ENCODE measurements around the gene NT5M. TPM values are rescaled to one million over a fixed set of nuclear protein-coding genes. Genes with fewer than 3 reads are reported as not detected.

Gene NT5M
- total and polyA plus RNA-seq, 11 donors: 4.1 to 15.1 (median 7.6) TPM

GRCh38 chr17:17313350-17313991, 10.3 kb downstream of the NT5M start:
- TF ChIP-seq, protein P1, sequence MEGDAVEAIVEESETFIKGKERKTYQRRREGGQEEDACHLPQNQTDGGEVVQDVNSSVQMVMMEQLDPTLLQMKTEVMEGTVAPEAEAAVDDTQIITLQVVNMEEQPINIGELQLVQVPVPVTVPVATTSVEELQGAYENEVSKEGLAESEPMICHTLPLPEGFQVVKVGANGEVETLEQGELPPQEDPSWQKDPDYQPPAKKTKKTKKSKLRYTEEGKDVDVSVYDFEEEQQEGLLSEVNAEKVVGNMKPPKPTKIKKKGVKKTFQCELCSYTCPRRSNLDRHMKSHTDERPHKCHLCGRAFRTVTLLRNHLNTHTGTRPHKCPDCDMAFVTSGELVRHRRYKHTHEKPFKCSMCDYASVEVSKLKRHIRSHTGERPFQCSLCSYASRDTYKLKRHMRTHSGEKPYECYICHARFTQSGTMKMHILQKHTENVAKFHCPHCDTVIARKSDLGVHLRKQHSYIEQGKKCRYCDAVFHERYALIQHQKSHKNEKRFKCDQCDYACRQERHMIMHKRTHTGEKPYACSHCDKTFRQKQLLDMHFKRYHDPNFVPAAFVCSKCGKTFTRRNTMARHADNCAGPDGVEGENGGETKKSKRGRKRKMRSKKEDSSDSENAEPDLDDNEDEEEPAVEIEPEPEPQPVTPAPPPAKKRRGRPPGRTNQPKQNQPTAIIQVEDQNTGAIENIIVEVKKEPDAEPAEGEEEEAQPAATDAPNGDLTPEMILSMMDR (IDR thresholded peaks at IDR 0.05): peak; percentile 29 to 58 (median 45)
- TF ChIP-seq POLR2A (IDR thresholded peaks at IDR 0.05): no peak
- intact Hi-C loops (cut with DNase I): loop anchor here in 6 of 10 donors (5.0 to 10.0 kb wide), 3 partner anchors 169 to 311 kb away; no protein-coding TSS in a partner anchor
- ATAC-seq (peak in 3 of 4 donors; percentile 57 to 71 (median 66)), DNase-seq (peak in 2 of 5 donors; percentile 43)
- no peak overlapping the region for H3K27ac ChIP-seq
- 57 to 64% (median 60%) methylated on average over 12 of the region's 12 CpGs for WGBS, 4 donors
- peaks cover 0 to 6% (median 0%) of the 10 kb centered on the region in 9 donors for H3K36me3 ChIP-seq
- H3K4me1 ChIP-seq: no peaks in the 10 kb centered on the region
- peaks cover 0 to 4% (median 0%) of the 10 kb centered on the region in 12 donors for H3K9me3 ChIP-seq
- no peaks in the 10 kb centered on the region for H3K27me3 ChIP-seq
- H3K4me3 ChIP-seq: no peak overlapping the region

- Histone ChIP-seq H3K27me3 (no peaks in the 10 kb centered on the region), H3K4me3 (no peak overlapping the region), H3K9me3 (peaks cover 0 to 4% (median 0%) of the 10 kb centered on the region in 12 donors), H3K4me1 (no peaks in the 10 kb centered on the region), H3K36me3 (peaks cover 0 to 4% (median 0%) of the 10 kb centered on the region in 9 donors), H3K27ac (no peak overlapping the region)
- TF ChIP-seq, protein P1 (IDR thresholded peaks at IDR 0.05): no peak
- TF ChIP-seq POLR2A (IDR thresholded peaks at IDR 0.05): no peak
- ATAC-seq: no peak
- no peak for DNase-seq
- 68 to 75% (median 73%) methylated on average over 5 of the region's 5 CpGs for WGBS, 4 donors
- intact Hi-C loops (cut with DNase I): loop anchor here in 7 of 10 donors (2.0 to 10.0 kb wide), 4 partner anchors 170 to 314 kb away; no protein-coding TSS in a partner anchor
Observed at GRCh38 chr17:17314501-17315071, 11.4 kb downstream of the NT5M start.

DNA sequence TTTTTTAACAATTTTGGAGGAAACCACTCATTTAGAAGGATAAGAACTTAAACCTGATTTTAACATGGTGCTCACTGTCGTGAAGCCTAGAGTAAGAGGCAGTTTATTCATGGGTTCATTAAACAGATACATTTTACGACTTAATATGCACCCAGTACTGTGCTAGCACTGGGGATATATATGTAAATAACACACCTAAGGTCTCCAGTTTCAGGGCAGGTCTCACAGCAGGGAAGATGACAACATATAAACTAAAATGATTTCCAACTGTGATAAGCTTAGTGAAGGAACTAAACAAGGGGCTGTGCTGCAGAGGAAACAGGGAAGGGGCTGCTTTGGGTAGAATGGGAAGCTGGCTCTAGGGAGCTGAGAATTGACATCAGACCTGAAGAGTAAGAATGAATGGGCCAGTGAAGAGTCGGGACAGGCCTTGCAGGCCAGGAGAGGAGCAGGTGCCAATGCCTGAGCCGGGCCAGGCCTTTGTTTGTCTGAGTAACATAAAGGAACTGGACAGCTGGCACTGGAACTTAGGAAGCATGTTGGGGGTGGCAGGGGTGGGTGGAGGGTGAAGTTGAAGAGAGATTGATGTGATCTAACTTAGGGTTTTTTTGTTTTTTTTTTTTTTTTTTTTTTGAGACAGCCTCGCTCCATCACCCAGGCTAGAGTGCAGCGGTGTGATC, 12.1 kb downstream of the NT5M start:
- Histone ChIP-seq H3K27me3 (no peaks in the 10 kb centered on the region), H3K9me3 (peaks cover 0 to 4% (median 0%) of the 10 kb centered on the region in 12 donors), H3K4me3 (no peak overlapping the region), H3K36me3 (peaks cover 0 to 4% (median 0%) of the 10 kb centered on the region in 9 donors), H3K4me1 (no peaks in the 10 kb centered on the region), H3K27ac (no peak overlapping the region)
- intact Hi-C loops (cut with DNase I): loop anchor here in 4 of 10 donors (2.0 to 10.0 kb wide), 3 partner anchors 170 to 314 kb away; no protein-coding TSS in a partner anchor
- no peak for DNase-seq
- 78 to 96% (median 94%) methylated on average over 6 of the region's 6 CpGs for WGBS, 4 donors
- TF ChIP-seq, protein P1 (IDR thresholded peaks at IDR 0.05): no peak
- no peak for TF ChIP-seq POLR2A (IDR thresholded peaks at IDR 0.05)
- ATAC-seq: no peak

All from heart left ventricle (tissue), 16 donors.